PC-3 (cell line): ENCODE data around the gene FBXL4. TPM values are rescaled to one million over a fixed set of nuclear protein-coding genes. Genes with fewer than 3 reads are reported as not detected.
"Not testable (repeated sequence)": the region's sequence is repeated elsewhere in the genome, so short reads cannot be mapped to it uniquely, and the experiment has no call there.

Experiments
- ATAC-seq: fragments of 200-7000 bp; cut with Tn5 transposase; 2 replicates; pipeline ENCODE4 v1.9.1; 2020; ENCODE audit warnings: mild to moderate bottlenecking, moderate library complexity
- BruUV-seq: library from RNA; stranded (reverse); fragments of 400-500 nt; replicated peaks from 2 replicates; lab custom pipeline; 2021; lab: Mats Ljungman, UMichigan
- CTCF ChIA-PET: fragments of 300-600 bp; sonication (Branson Sonifier 250); formaldehyde crosslinking; loops from one replicate; lab custom pipeline; 2022; ENCODE audit warnings: antibody characterized with exemption; lab: Charles Lee
- POLR2A ChIA-PET: fragments of 300-600 bp; sonication (Branson Sonifier 250); formaldehyde crosslinking; loops from one replicate; lab custom pipeline; 2022; ENCODE audit warnings: antibody characterized with exemption; ENCODE audit not compliant: unreplicated experiment; lab: Charles Lee
- DNase-seq: peaks from one replicate; pipeline ENCODE4 v3.0.0-alpha.2; 2015
- H2AFZ ChIP-seq: fragments of 300-600 bp; sonication (generic); 2 replicates; pipeline ENCODE4 v1.6.0; 2016; ENCODE audit warnings: antibody characterized with exemption, low read length
- H3F3A ChIP-seq: fragments of 300-600 bp; sonication (generic); one replicate; pipeline ENCODE4 v1.6.0; 2017; ENCODE audit warnings: antibody characterized with exemption, low read length, control low read depth, mild to moderate bottlenecking; ENCODE audit not compliant: unreplicated experiment
- H3K27ac ChIP-seq: fragments of 300-600 bp; sonication (generic); 2 replicates; pipeline ENCODE4 v1.5.1; 2016; ENCODE audit warnings: mild to moderate bottlenecking, low read length
- H3K27me3 ChIP-seq: fragments of 300-600 bp; sonication (generic); 2 replicates; pipeline ENCODE4 v1.6.1; 2016; ENCODE audit warnings: low read length, mixed read lengths
- H3K36me3 ChIP-seq: fragments of 300-600 bp; sonication (generic); 2 replicates; pipeline ENCODE4 v1.6.1; 2016; ENCODE audit warnings: low read depth, mixed run types, low read length, mixed read lengths
- H3K4me1 ChIP-seq: fragments of 300-600 bp; sonication (generic); 2 replicates; pipeline ENCODE4 v1.5.1; 2016; ENCODE audit warnings: low read length; ENCODE audit not compliant: insufficient read depth
- H3K4me2 ChIP-seq: fragments of 300-600 bp; sonication (generic); 2 replicates; pipeline ENCODE4 v1.6.0; 2016; ENCODE audit warnings: low read length
- H3K4me3 ChIP-seq: fragments of 300-600 bp; sonication (generic); 2 replicates; pipeline ENCODE4 v1.5.1; 2016; ENCODE audit warnings: mild to moderate bottlenecking, low read length, mixed read lengths
- H3K79me2 ChIP-seq: fragments of 300-600 bp; sonication (generic); 2 replicates; pipeline ENCODE4 v1.6.1; 2017; ENCODE audit warnings: low read length, mixed read lengths
- H3K9ac ChIP-seq: fragments of 300-600 bp; sonication (generic); 2 replicates; pipeline ENCODE4 v1.6.0; 2016; ENCODE audit warnings: mild to moderate bottlenecking, low read length
- H3K9me2 ChIP-seq: fragments of 300-600 bp; sonication (generic); replicated peaks from 2 replicates; pipeline ENCODE4 v1.6.1; 2016; ENCODE audit warnings: mixed run types, low read length, mixed read lengths
- H3K9me3 ChIP-seq: fragments of 300-600 bp; sonication (generic); 2 replicates; pipeline ENCODE4 v1.6.1; 2016; ENCODE audit warnings: low read length, mixed read lengths
- H4K20me1 ChIP-seq: fragments of 300-600 bp; sonication (generic); 2 replicates; pipeline ENCODE4 v1.6.1; 2016; ENCODE audit warnings: low read length, mixed read lengths
- EZH2 ChIP-seq: fragments of 300-600 bp; sonication (generic); IDR thresholded peaks from one replicate; pipeline ENCODE4 v1.6.1; 2017; ENCODE audit warnings: antibody characterized with exemption, mild to moderate bottlenecking, low read length; ENCODE audit not compliant: unreplicated experiment
- EZH2phosphoT487 ChIP-seq: fragments of 300-600 bp; sonication (generic); IDR thresholded peaks from 2 replicates; pipeline ENCODE4 v1.6.1; 2018; ENCODE audit warnings: mild to moderate bottlenecking, antibody characterized with exemption, low read length, borderline replicate concordance
- intact Hi-C: fragments of 100-400 bp; cut with micrococcal nuclease; formaldehyde crosslinking; loops from 2 replicates; pipeline ENCODE4 v1.9.0; 2023
- total RNA-seq: library from RNA; depleted of rRNA; stranded (reverse); fragments of >200 nt; gene quantifications from 2 replicates; pipeline ENCODE4 v1.2.3, GENCODE V29; 2014
- TF ChIP-seq, protein P1 (sequence below): fragments of 300-600 bp; sonication (generic); conservative IDR thresholded peaks from 2 replicates; pipeline ENCODE4 v1.5.1; 2017; ENCODE audit warnings: antibody characterized with exemption, low read depth, mild to moderate bottlenecking, low read length

Gene FBXL4
- total RNA-seq, 1 experiment from 2014 or later = 3.8 TPM

DNA sequence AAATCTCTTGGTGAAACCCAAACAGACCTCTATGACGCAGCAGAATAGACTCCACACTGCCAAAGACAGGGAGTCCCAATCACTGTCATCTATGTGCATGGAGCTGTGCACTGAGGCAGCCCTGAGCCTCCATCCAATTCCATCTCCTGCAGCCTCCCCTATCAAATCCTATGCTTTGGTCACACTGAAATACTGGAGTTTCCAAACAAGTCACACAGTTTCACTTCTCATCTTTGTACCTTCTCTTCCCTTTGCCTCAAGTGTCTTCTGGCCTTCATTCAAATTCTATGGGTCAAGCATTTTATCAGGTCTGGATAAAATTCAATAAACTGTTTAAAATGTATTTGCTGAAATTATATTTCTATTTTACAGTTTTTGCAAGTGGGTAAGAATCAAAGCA is 38.5 kb downstream of the FBXL4 start:
- H3K9me3 ChIP-seq = no peaks in the 10 kb centered on the region
- CTCF ChIA-PET = no interaction called here
- POLR2A ChIA-PET = no interaction called here
- no peak overlapping the region for H3K4me2 ChIP-seq
- H3K27me3 ChIP-seq = no peaks in the 10 kb centered on the region
- TF ChIP-seq EZH2 = no peak
- no peak for TF ChIP-seq EZH2phosphoT487
- TF ChIP-seq, protein P1, sequence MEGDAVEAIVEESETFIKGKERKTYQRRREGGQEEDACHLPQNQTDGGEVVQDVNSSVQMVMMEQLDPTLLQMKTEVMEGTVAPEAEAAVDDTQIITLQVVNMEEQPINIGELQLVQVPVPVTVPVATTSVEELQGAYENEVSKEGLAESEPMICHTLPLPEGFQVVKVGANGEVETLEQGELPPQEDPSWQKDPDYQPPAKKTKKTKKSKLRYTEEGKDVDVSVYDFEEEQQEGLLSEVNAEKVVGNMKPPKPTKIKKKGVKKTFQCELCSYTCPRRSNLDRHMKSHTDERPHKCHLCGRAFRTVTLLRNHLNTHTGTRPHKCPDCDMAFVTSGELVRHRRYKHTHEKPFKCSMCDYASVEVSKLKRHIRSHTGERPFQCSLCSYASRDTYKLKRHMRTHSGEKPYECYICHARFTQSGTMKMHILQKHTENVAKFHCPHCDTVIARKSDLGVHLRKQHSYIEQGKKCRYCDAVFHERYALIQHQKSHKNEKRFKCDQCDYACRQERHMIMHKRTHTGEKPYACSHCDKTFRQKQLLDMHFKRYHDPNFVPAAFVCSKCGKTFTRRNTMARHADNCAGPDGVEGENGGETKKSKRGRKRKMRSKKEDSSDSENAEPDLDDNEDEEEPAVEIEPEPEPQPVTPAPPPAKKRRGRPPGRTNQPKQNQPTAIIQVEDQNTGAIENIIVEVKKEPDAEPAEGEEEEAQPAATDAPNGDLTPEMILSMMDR = no peak
- DNase-seq = no peak
- no peak overlapping the region for H3K9ac ChIP-seq
- H4K20me1 ChIP-seq = no peaks in the 10 kb centered on the region
- no peak for ATAC-seq
- BruUV-seq = no TSS peak
- intact Hi-C loops = no loop called here
- H3K79me2 ChIP-seq = no peaks in the 10 kb centered on the region
- no peaks in the 10 kb centered on the region for H3K36me3 ChIP-seq
- H2AFZ ChIP-seq = no peak overlapping the region
- H3K4me1 ChIP-seq = no peaks in the 10 kb centered on the region
- no peaks in the 10 kb centered on the region for H3F3A ChIP-seq
- H3K9me2 ChIP-seq = no peaks in the 10 kb centered on the region
- no peak overlapping the region for H3K27ac ChIP-seq
- no peak overlapping the region for H3K4me3 ChIP-seq

DNA sequence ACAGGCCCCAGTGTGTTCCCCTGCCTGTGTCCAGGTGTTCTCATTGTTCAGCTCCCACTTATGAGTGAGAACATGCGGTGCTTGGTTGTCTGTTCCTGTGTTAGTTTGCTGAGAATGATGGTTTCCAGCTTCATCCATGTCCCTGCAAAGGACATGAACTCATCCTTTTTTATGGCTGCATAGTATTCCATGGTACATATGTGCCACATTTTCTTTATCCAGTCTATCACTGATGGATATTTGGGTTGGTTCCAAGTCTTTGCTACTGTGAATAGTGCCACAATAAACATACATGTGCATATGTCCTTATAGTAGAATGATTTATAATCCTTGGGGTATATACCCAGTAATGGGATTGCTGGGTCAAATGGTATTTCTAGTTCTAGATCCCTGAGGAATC is 41.4 kb downstream of the FBXL4 start:
- BruUV-seq, POLR2A ChIA-PET, H3K9me3 ChIP-seq: not testable (repeated sequence)

DNA sequence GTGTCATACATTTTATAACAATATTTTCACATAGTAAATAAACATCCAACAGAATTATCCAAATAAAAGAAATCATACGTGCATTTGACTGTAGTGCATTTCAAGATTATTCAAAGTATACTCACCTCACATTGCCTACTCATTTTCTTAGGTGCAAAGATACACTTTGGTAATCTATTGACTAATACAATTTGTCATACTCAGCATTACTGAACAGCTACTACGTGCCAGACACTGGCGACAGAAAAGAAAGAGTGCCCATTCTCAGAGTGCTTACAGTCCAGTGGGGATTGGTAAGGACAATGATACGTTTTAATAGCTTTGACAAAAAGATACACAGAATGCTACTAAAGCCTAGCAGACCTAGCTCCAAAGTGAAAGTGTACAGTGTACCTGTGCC is 42.0 kb downstream of the FBXL4 start:
- DNase-seq (no peak), ATAC-seq (no peak)
- intact Hi-C loops = no loop called here

More for the DNA sequence above, 41.4 kb downstream of the FBXL4 start:
- CTCF ChIA-PET, H3K4me3 ChIP-seq, H3F3A ChIP-seq, H3K79me2 ChIP-seq, ATAC-seq, H3K36me3 ChIP-seq, H3K9ac ChIP-seq, H3K27ac ChIP-seq, H3K4me1 ChIP-seq, intact Hi-C loops, H3K27me3 ChIP-seq, DNase-seq, H3K9me2 ChIP-seq, H2AFZ ChIP-seq, H3K4me2 ChIP-seq, H4K20me1 ChIP-seq: not testable (repeated sequence)

More for the DNA sequence above, 42.0 kb downstream of the FBXL4 start:
- H3F3A ChIP-seq = no peaks in the 10 kb centered on the region
- TF ChIP-seq EZH2phosphoT487 (no peak), EZH2 (no peak)
- TF ChIP-seq, protein P1 = no peak
- H3K27ac ChIP-seq = no peak overlapping the region
- H4K20me1 ChIP-seq = no peaks in the 10 kb centered on the region
- H3K9me2 ChIP-seq = no peaks in the 10 kb centered on the region
- no peak overlapping the region for H3K9ac ChIP-seq
- no peaks in the 10 kb centered on the region for H3K36me3 ChIP-seq
- H3K27me3 ChIP-seq = no peaks in the 10 kb centered on the region
- H3K4me3 ChIP-seq = no peak overlapping the region
- H3K4me1 ChIP-seq = no peaks in the 10 kb centered on the region
- BruUV-seq = no TSS peak
- H2AFZ ChIP-seq = no peak overlapping the region
- CTCF ChIA-PET = no interaction called here
- POLR2A ChIA-PET = no interaction called here
- no peaks in the 10 kb centered on the region for H3K9me3 ChIP-seq
- no peaks in the 10 kb centered on the region for H3K79me2 ChIP-seq
- H3K4me2 ChIP-seq = no peak overlapping the region
